H1 (cell line): ENCODE results near the gene EGR4. TPM values are rescaled to one million over a fixed set of nuclear protein-coding genes. Genes with fewer than 3 reads are reported as not detected.

Experiments
- ASH2L ChIP-seq: fragments of 200-600, 300-600 bp; sonication (generic); IDR thresholded peaks from one replicate; pipeline ENCODE4 v1.7.1; 2017; ENCODE audit warnings: low read length
- CREB1 ChIP-seq: IDR thresholded peaks from 2 replicates; pipeline ENCODE4 v1.6.1; 2012; ENCODE audit warnings: inconsistent platforms
- CTBP2 ChIP-seq: IDR thresholded peaks from 2 replicates; pipeline ENCODE4 v1.7.0; 2011; ENCODE audit warnings: borderline replicate concordance, mild to moderate bottlenecking, moderate library complexity, mixed read lengths, low read length; ENCODE audit not compliant: insufficient read depth, insufficient read length
- EGR1 ChIP-seq: IDR thresholded peaks from 2 replicates; pipeline ENCODE4 v1.6.1; 2011; ENCODE audit warnings: low read depth, low read length, borderline replicate concordance
- GTF2F1 ChIP-seq: IDR thresholded peaks from 2 replicates; pipeline ENCODE4 v1.6.1; 2012; ENCODE audit warnings: low read depth, low read length, improper control_type of control experiment, borderline replicate concordance
- POU5F1 ChIP-seq: IDR thresholded peaks from 2 replicates; pipeline ENCODE4 v1.6.1; 2011; ENCODE audit warnings: low read depth, mild to moderate bottlenecking, low read length, moderate library complexity
- SIX5 ChIP-seq: IDR thresholded peaks from 2 replicates; pipeline ENCODE4 v1.6.1; 2011; ENCODE audit warnings: mild to moderate bottlenecking, low read depth, low read length
- polyA plus RNA-seq, 7 experiments: library from polyadenylated mRNA; depleted of rRNA in 3 of 7; stranded (reverse) in 5 of 7; unstranded in 2 of 7; fragments of >200 nt in 5 of 7; fragments of 200-250 nt in 2 of 7; gene quantifications; 1 replicate in 5 of 7; 2 replicates in 1 of 7; 4 replicates in 1 of 7; pipeline versions ENCODE4 v1.2.1 to v1.2.3, GENCODE V29; 2011 to 2013; ENCODE audit warnings: missing spikeins in 2 of 7, mixed read lengths in 2 of 7
- total RNA-seq: library from RNA; stranded (reverse); fragmentation: NEBNext Ultra II Directional; extraction: Animal tissue kit (Norgen Biotek cat#: 25700); gene quantifications from 2 replicates; pipeline ENCODE4 v1.2.1, GENCODE V29; 2021
- TF ChIP-seq, protein P1 (sequence below), 3 experiments: IDR thresholded peaks; 1 replicate in 2 of 3; 2 replicates in 1 of 3; pipeline versions ENCODE4 v1.5.1 to v1.6.1; 2011; ENCODE audit warnings: low read length in 3 of 3, mild to moderate bottlenecking in 3 of 3, inconsistent platforms in 2 of 3, low read depth in 1 of 3, moderate library complexity in 1 of 3; ENCODE audit not compliant: insufficient read depth in 1 of 3; ENCODE audit errors: control extremely low read depth in 1 of 3
- TF ChIP-seq, protein P2 (sequence below): IDR thresholded peaks from 2 replicates; pipeline ENCODE4 v1.6.1; 2012; ENCODE audit warnings: inconsistent platforms

EGR4 gene
- total and polyA plus RNA-seq, 2 of the 8 experiments (the other 6 are each of a cell fraction or from before 2014, with no cell fraction given), result 0.20 TPM; not detected in 1

DNA sequence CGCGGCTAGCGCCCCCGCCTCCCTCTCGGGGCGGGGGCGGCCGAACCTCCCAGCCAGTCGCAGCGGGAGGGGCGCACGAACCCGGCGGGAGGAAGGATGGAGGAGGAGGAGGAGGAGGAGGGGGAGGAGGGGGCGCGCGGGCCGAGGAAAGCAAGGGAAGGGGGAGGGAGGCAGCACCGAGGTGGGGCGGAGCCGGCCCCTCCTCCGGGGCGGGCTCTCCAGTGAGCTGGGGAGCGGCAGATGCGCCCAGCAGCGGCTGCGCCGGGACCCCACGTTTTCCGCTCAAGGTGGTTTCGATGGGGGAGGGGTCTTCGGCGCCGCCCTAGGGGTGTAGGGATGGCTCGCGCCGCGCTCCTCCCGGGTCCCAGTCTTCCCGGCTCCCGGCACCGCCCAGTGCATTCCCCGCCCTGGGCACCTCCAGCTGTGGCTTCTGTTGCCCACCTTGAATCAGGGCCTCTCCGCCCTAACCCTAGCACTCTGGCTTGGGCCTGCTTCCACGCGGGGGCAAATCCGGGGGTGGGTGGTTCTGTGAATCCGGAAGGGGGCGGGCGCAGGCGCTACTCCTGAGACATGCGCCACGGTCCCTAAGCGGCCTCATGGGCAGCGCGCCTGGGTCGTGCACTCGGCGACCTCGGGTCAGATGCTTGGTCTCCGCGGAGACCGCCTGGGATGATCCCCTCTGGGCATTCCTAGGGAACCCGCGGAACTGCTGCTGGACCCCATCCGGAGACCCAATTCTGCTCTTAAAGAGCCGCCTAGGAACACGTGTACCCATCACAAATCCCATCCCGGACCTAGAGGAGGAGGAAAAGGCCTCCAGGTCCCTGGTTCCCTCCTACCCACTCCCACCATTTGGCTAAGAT is 8.8 kb downstream of the EGR4 start, which contains the start of gene FBXO41 (continued):
- TF ChIP-seq, protein P1, sequence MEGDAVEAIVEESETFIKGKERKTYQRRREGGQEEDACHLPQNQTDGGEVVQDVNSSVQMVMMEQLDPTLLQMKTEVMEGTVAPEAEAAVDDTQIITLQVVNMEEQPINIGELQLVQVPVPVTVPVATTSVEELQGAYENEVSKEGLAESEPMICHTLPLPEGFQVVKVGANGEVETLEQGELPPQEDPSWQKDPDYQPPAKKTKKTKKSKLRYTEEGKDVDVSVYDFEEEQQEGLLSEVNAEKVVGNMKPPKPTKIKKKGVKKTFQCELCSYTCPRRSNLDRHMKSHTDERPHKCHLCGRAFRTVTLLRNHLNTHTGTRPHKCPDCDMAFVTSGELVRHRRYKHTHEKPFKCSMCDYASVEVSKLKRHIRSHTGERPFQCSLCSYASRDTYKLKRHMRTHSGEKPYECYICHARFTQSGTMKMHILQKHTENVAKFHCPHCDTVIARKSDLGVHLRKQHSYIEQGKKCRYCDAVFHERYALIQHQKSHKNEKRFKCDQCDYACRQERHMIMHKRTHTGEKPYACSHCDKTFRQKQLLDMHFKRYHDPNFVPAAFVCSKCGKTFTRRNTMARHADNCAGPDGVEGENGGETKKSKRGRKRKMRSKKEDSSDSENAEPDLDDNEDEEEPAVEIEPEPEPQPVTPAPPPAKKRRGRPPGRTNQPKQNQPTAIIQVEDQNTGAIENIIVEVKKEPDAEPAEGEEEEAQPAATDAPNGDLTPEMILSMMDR (IDR thresholded peaks at IDR 0.05; ENCODE audit: control extremely low read depth in 1 of 3, insufficient read depth in 1 of 3, low read depth in 1 of 3, low read length in 3 of 3), result no peak
- no peak for TF ChIP-seq GTF2F1
- TF ChIP-seq CREB1, result no peak
- no peak for TF ChIP-seq CTBP2
- TF ChIP-seq ASH2L, result peak; percentile 45
- TF ChIP-seq, protein P2, sequence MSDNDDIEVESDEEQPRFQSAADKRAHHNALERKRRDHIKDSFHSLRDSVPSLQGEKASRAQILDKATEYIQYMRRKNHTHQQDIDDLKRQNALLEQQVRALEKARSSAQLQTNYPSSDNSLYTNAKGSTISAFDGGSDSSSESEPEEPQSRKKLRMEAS, result peak; percentile 57; the same call in 1 of the 2 replicates
- TF ChIP-seq EGR1, result peak; percentile 28; the same call in 1 of the 2 replicates
- TF ChIP-seq SIX5, result no peak
- no peak for TF ChIP-seq POU5F1
